Measurements from ENCODE around the gene TUFT1.

TUFT1 gene

GRCh38 chr1:151535326-151536271 is 4.5 kb upstream of the TUFT1 start:
- DNase-seq (ENCODE audit: low read depth), result no peak
- no peak for TF ChIP-seq CTCF (IDR thresholded peaks at IDR 0.05; ENCODE audit: low read length, missing control alignments)
- no peak overlapping the region for H3K4me3 ChIP-seq (replicated peaks; ENCODE audit: low read depth, low read length)

- no peak for DNase-seq (ENCODE audit: low read depth)
- TF ChIP-seq CTCF (IDR thresholded peaks at IDR 0.05; ENCODE audit: low read length, missing control alignments), result no peak
- H3K4me3 ChIP-seq (replicated peaks; ENCODE audit: low read depth, low read length), result no peak overlapping the region
Observed at GRCh38 chr1:151536499-151536898, 3.6 kb upstream of the TUFT1 start.

- no peak for TF ChIP-seq CTCF (IDR thresholded peaks at IDR 0.05; ENCODE audit: low read length, missing control alignments)
- DNase-seq (ENCODE audit: low read depth), result peak; percentile 98
- no peak overlapping the region for H3K4me3 ChIP-seq (replicated peaks; ENCODE audit: low read depth, low read length)
Observed at GRCh38 chr1:151537112-151537511, 3.0 kb upstream of the TUFT1 start.

GRCh38 chr1:151539321-151540020 is 638 bp upstream of the TUFT1 start:
- H3K4me3 ChIP-seq (replicated peaks; ENCODE audit: low read depth, low read length), result peak overlapping the region; percentile 78
- peak; percentile 95 for DNase-seq (ENCODE audit: low read depth)
- no peak for TF ChIP-seq CTCF (IDR thresholded peaks at IDR 0.05; ENCODE audit: low read length, missing control alignments)

GRCh38 chr1:151540982-151541377 is 871 bp downstream of the TUFT1 start:
- TF ChIP-seq CTCF (IDR thresholded peaks at IDR 0.05; ENCODE audit: low read length, missing control alignments), result no peak
- DNase-seq (ENCODE audit: low read depth), result no peak
- peak overlapping the region; percentile 78 for H3K4me3 ChIP-seq (replicated peaks; ENCODE audit: low read depth, low read length)

GRCh38 chr1:151541752-151542151 is 1.6 kb downstream of the TUFT1 start:
- TF ChIP-seq CTCF (IDR thresholded peaks at IDR 0.05; ENCODE audit: low read length, missing control alignments), result no peak
- DNase-seq (ENCODE audit: low read depth), result no peak
- H3K4me3 ChIP-seq (replicated peaks; ENCODE audit: low read depth, low read length), result no peak overlapping the region

Data from fibroblast of pulmonary artery (primary cell).